ENCODE results near the gene SCRG1.

The SCRG1 gene

GRCh38 chr4:173415092-173415491 is 16.2 kb upstream of the SCRG1 start:
- Histone ChIP-seq H3K4me2 (ENCODE audit: low read length) (no peak overlapping the region), H3K4me1 (no peaks in the 10 kb centered on the region), H3K27me3 (ENCODE audit: control insufficient read depth, insufficient read depth, low read length) (no peaks in the 10 kb centered on the region), H3K36me3 (ENCODE audit: control insufficient read depth, insufficient read depth, low read length) (no peaks in the 10 kb centered on the region), H3K27ac (no peak overlapping the region), H3K9me3 (ENCODE audit: control insufficient read depth, low read length) (no peaks in the 10 kb centered on the region), H3K9ac (no peak overlapping the region), H2AFZ (no peak overlapping the region), H3K79me2 (no peaks in the 10 kb centered on the region), H3K4me3 (ENCODE audit: low read depth, low read length) (no peak overlapping the region)
- no peak for TF ChIP-seq CTCF (IDR thresholded peaks at IDR 0.05)

GRCh38 chr4:173414456-173414855 is 15.5 kb upstream of the SCRG1 start:
- Histone ChIP-seq H3K27me3 (ENCODE audit: control insufficient read depth, insufficient read depth, low read length) (no peaks in the 10 kb centered on the region), H3K27ac (no peak overlapping the region)

GRCh38 chr4:173413036-173413435 is 14.1 kb upstream of the SCRG1 start:
- no peaks in the 10 kb centered on the region for H3K9me3 ChIP-seq (ENCODE audit: control insufficient read depth, low read length)
- no peaks in the 10 kb centered on the region for H3K79me2 ChIP-seq
- H2AFZ ChIP-seq = no peak overlapping the region
- H3K36me3 ChIP-seq (ENCODE audit: control insufficient read depth, insufficient read depth, low read length) = no peaks in the 10 kb centered on the region
- no peak overlapping the region for H3K4me2 ChIP-seq (ENCODE audit: low read length)
- no peak overlapping the region for H3K4me3 ChIP-seq (ENCODE audit: low read depth, low read length)
- no peak overlapping the region for H3K27ac ChIP-seq
- no peak overlapping the region for H3K9ac ChIP-seq
- no peaks in the 10 kb centered on the region for H3K27me3 ChIP-seq (ENCODE audit: control insufficient read depth, insufficient read depth, low read length)
- H3K4me1 ChIP-seq = no peaks in the 10 kb centered on the region
- no peak for TF ChIP-seq CTCF (IDR thresholded peaks at IDR 0.05)

More at GRCh38 chr4:173414456-173414855, 15.5 kb upstream of the SCRG1 start:
- Histone ChIP-seq H3K4me1 (no peaks in the 10 kb centered on the region), H3K79me2 (no peaks in the 10 kb centered on the region), H3K36me3 (ENCODE audit: control insufficient read depth, insufficient read depth, low read length) (no peaks in the 10 kb centered on the region), H3K4me3 (ENCODE audit: low read depth, low read length) (no peak overlapping the region), H3K4me2 (ENCODE audit: low read length) (no peak overlapping the region), H3K9me3 (ENCODE audit: control insufficient read depth, low read length) (no peaks in the 10 kb centered on the region), H3K9ac (no peak overlapping the region), H2AFZ (no peak overlapping the region)
- TF ChIP-seq CTCF (IDR thresholded peaks at IDR 0.05) = no peak

- H3K27me3 ChIP-seq (ENCODE audit: control insufficient read depth, insufficient read depth, low read length) = no peaks in the 10 kb centered on the region
- H3K9ac ChIP-seq = no peak overlapping the region
- no peaks in the 10 kb centered on the region for H3K79me2 ChIP-seq
- H2AFZ ChIP-seq = no peak overlapping the region
- H3K27ac ChIP-seq = no peak overlapping the region
- no peaks in the 10 kb centered on the region for H3K36me3 ChIP-seq (ENCODE audit: control insufficient read depth, insufficient read depth, low read length)
- H3K4me2 ChIP-seq (ENCODE audit: low read length) = no peak overlapping the region
- H3K4me3 ChIP-seq (ENCODE audit: low read depth, low read length) = no peak overlapping the region
- H3K9me3 ChIP-seq (ENCODE audit: control insufficient read depth, low read length) = no peaks in the 10 kb centered on the region
- H3K4me1 ChIP-seq = no peaks in the 10 kb centered on the region
- TF ChIP-seq CTCF (IDR thresholded peaks at IDR 0.05) = no peak
Measured at GRCh38 chr4:173411106-173411693, 12.3 kb upstream of the SCRG1 start.

GRCh38 chr4:173410079-173410478 is 11.2 kb upstream of the SCRG1 start:
- Histone ChIP-seq H3K27me3 (ENCODE audit: control insufficient read depth, insufficient read depth, low read length) (no peaks in the 10 kb centered on the region), H3K4me1 (no peaks in the 10 kb centered on the region), H3K9me3 (ENCODE audit: control insufficient read depth, low read length) (no peaks in the 10 kb centered on the region), H2AFZ (no peak overlapping the region), H3K36me3 (ENCODE audit: control insufficient read depth, insufficient read depth, low read length) (no peaks in the 10 kb centered on the region), H3K4me3 (ENCODE audit: low read depth, low read length) (no peak overlapping the region), H3K79me2 (no peaks in the 10 kb centered on the region), H3K27ac (no peak overlapping the region), H3K4me2 (ENCODE audit: low read length) (no peak overlapping the region), H3K9ac (no peak overlapping the region)
- TF ChIP-seq CTCF (IDR thresholded peaks at IDR 0.05) = no peak
